Heart left ventricle (tissue), 16 donors: ENCODE measurements around the gene MUL1. TPM values are rescaled to one million over a fixed set of nuclear protein-coding genes. Genes with fewer than 3 reads are reported as not detected.
A peak's percentile ranks its signal among the peaks of the same experiment; 100 is the strongest.

Experiments used
- ATAC-seq, 4 donors: fragments of 200-7000 bp; cut with Tn5 transposase; one replicate each; pipeline ENCODE4 v1.9.1; 2020 to 2022; ENCODE audit warnings: moderate library complexity in 4 of 4, mild to moderate bottlenecking in 3 of 4, moderate number of reproducible peaks in 1 of 4
- DNase-seq, 5 donors: peaks; one replicate each; pipeline ENCODE4 v3.0.0-alpha.2; 2020
- H3K27ac ChIP-seq, 12 donors: fragments of 200-600 bp; sonication (generic) in 4 of 12; one replicate each; pipeline versions ENCODE4 v1.5.0 to v1.8.0; 2016 to 2022; ENCODE audit warnings: mild to moderate bottlenecking in 2 of 12
- H3K27me3 ChIP-seq, 9 donors: fragments of 200-600 bp; sonication (generic) in 2 of 9; one replicate each; pipeline versions ENCODE4 v1.5.1 to v1.8.0; 2016 to 2022; ENCODE audit warnings: mild to moderate bottlenecking in 3 of 9
- H3K36me3 ChIP-seq, 9 donors: fragments of 200-600 bp; sonication (generic) in 2 of 9; one replicate each; pipeline versions ENCODE4 v1.5.0 to v1.8.0; 2018 to 2022; ENCODE audit warnings: mild to moderate bottlenecking in 2 of 9
- H3K4me1 ChIP-seq, 12 donors: fragments of 200-600 bp; sonication (generic) in 4 of 12; one replicate each; pipeline versions ENCODE4 v1.5.0 to v1.8.0; 2016 to 2022; ENCODE audit warnings: mild to moderate bottlenecking in 3 of 12
- H3K4me3 ChIP-seq, 12 donors: fragments of 200-600 bp; sonication (generic) in 4 of 12; one replicate each; pipeline versions ENCODE4 v1.5.0 to v1.8.0; 2017 to 2022; ENCODE audit warnings: mild to moderate bottlenecking in 9 of 12, moderate library complexity in 4 of 12
- H3K9me3 ChIP-seq, 12 donors: fragments of 200-600 bp; sonication (generic) in 4 of 12; one replicate each; pipeline versions ENCODE4 v1.5.0 to v1.8.0; 2016 to 2022; ENCODE audit warnings: mild to moderate bottlenecking in 1 of 12
- POLR2A ChIP-seq, 2 donors: fragments of 450-650 bp; IDR thresholded peaks; one replicate each; pipeline ENCODE4 v1.6.1; 2017; ENCODE audit warnings: antibody characterized with exemption in 2 of 2, mild to moderate bottlenecking in 2 of 2, moderate library complexity in 2 of 2
- WGBS, 4 donors: extraction: QIAGEN DNeasy Blood & Tissue Kit in 2 of 4; methylation state at CpG; one replicate each; pipeline versions ENCODE4 v1.1.5 to v1.1.7; 2013 to 2018; 5-methylcytosine and 5-hydroxymethylcytosine counted together
- intact Hi-C, 10 donors: fragments of 100-400 bp; cut with DNase I; formaldehyde crosslinking; loops; one replicate each; pipeline versions ENCODE4 v1.11.1 to v1.14.2; 2022
- polyA plus RNA-seq, 2 donors: library from polyadenylated mRNA; stranded (reverse); fragments of 200-250 nt; gene quantifications; one replicate each; pipeline ENCODE4 v1.2.3, GENCODE V29; 2013
- total RNA-seq, 9 donors: library from RNA; depleted of rRNA in 2 of 9; stranded (reverse); fragments of >200 nt in 2 of 9; fragmentation: NEBNext Ultra II Directional in 3 of 9; extraction: Animal tissue kit (Norgen Biotek cat#: 25700) in 3 of 9; gene quantifications; one replicate each; pipeline versions ENCODE4 v1.1.0 to v1.2.4, GENCODE V29; 2016 to 2023
- TF ChIP-seq, protein P1 (sequence below), 12 donors: fragments of 200-600 bp; sonication (generic) in 4 of 12; IDR thresholded peaks; one replicate each; pipeline versions ENCODE4 v1.5.0 to v1.8.0; 2018 to 2022; ENCODE audit warnings: antibody characterized with exemption in 12 of 12, mild to moderate bottlenecking in 5 of 12
- donor health status: ischemic (EF 13 %, LVEDD 7.1; RV severe dilation, severe dysfunction).
- donor health status: healthy with polysubstance abuse.
- donor health status: DM: no; HTN: yes; CAD: no.
- donor health status: DM: no; HTN: no; CAD: no.
- donor health status: ischemic (EF 25% LVEDD 6.9; RV normal size, moderate dysfunction).
- donor health status: ischemic (EF 25% LVEDD 5.7; RV mildly dilated, moderate dysfunction).
- donor health status: healthy.
- donor health status: DM: yes; HTN: yes; CAD: no.
- donor health status: ischemic (EF 35%, LVEDD 5.7; RV mildly dilated, moderate dysfunction).
- donor health status: nonischemic (EF 11% LVEDD 7.7; RV severe dilation, severe dysfunction).
- donor health status: DM: yes; HTN: yes; CAD: no.
- donor health status: PGD.
- donor health status: ischemic (EF 29% LVEDD 5.4; RV normal size, mild dysfunction).
- donor health status: nonischemic (EF 23%, LVEDD 6.1; RV moderate dilation, normal function).

The MUL1 gene
- total and polyA plus RNA-seq, 11 donors: 12.4 to 57.3 (median 41.2) TPM

GRCh38 chr1:20496241-20496661, 11.7 kb downstream of the MUL1 start:
- ATAC-seq (no peak), DNase-seq (no peak)
- no peak for TF ChIP-seq POLR2A (IDR thresholded peaks at IDR 0.05)
- TF ChIP-seq, protein P1, sequence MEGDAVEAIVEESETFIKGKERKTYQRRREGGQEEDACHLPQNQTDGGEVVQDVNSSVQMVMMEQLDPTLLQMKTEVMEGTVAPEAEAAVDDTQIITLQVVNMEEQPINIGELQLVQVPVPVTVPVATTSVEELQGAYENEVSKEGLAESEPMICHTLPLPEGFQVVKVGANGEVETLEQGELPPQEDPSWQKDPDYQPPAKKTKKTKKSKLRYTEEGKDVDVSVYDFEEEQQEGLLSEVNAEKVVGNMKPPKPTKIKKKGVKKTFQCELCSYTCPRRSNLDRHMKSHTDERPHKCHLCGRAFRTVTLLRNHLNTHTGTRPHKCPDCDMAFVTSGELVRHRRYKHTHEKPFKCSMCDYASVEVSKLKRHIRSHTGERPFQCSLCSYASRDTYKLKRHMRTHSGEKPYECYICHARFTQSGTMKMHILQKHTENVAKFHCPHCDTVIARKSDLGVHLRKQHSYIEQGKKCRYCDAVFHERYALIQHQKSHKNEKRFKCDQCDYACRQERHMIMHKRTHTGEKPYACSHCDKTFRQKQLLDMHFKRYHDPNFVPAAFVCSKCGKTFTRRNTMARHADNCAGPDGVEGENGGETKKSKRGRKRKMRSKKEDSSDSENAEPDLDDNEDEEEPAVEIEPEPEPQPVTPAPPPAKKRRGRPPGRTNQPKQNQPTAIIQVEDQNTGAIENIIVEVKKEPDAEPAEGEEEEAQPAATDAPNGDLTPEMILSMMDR (IDR thresholded peaks at IDR 0.05): no peak
- H3K4me1 ChIP-seq: peaks cover 0 to 24% (median 14%) of the 10 kb centered on the region in 12 donors
- no peak overlapping the region for H3K4me3 ChIP-seq
- H3K9me3 ChIP-seq: no peaks in the 10 kb centered on the region
- WGBS, 4 donors: 83 to 85% (median 84%) methylated on average over 8 of the region's 8 CpGs
- no peaks in the 10 kb centered on the region for H3K27me3 ChIP-seq
- H3K36me3 ChIP-seq: peaks cover 0 to 40% (median 35%) of the 10 kb centered on the region in 9 donors
- intact Hi-C loops: loop anchor here in 4 of 10 donors (10.0 kb wide), 3 partner anchors 391 to 581 kb away; no protein-coding TSS in a partner anchor
- H3K27ac ChIP-seq: no peak overlapping the region

- H3K27ac ChIP-seq: no peak overlapping the region
- H3K4me3 ChIP-seq: no peak overlapping the region
- H3K27me3 ChIP-seq: no peaks in the 10 kb centered on the region
- TF ChIP-seq, protein P1 (IDR thresholded peaks at IDR 0.05): no peak
- TF ChIP-seq POLR2A (IDR thresholded peaks at IDR 0.05): no peak
- ATAC-seq: no peak
- 91 to 100% (median 99%) methylated on average over 1 of the region's 1 CpG for WGBS, 4 donors
- intact Hi-C loops: loop anchor here in 5 of 10 donors (2.0 to 10.0 kb wide), 6 partner anchors 281 to 581 kb away; no protein-coding TSS in a partner anchor
- DNase-seq: no peak
- peaks cover 0 to 34% (median 29%) of the 10 kb centered on the region in 9 donors for H3K36me3 ChIP-seq
- H3K4me1 ChIP-seq: peaks cover 0 to 24% (median 14%) of the 10 kb centered on the region in 12 donors
- H3K9me3 ChIP-seq: no peaks in the 10 kb centered on the region
Measured at GRCh38 chr1:20495661-20496060, 12.3 kb downstream of the MUL1 start.

DNA sequence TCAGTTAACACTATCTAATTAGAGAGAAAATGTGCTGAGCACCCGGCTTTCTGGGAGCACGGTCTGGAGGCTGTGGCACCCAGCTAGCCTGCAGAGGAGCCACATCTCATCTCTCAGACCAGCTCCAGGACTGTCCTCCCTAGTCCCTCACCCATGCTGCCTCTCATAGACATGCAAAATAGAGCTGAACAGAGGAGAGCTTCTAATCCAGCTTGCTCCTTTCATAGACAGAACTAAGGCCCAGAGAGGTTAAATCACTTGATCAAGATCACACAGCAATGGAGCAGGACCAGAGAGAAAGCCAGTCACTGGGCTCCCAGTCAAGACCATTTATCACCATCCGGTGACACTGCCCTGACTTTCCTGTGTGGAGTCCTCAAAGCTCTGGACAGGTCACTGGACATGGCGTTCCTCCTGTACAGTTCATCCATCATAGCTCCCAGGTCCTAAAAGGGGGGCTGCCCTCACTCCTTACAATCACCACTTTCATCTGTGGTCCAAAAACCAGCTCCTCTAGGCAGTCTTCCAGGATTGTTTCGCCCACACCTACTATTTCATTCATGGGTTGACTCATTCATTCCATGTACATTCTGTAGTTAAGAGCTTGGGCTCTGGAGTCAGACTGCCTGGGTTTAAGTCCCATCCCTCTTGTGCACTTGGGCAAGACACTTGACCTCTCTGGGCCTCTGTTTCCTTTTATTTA, 13.2 kb downstream of the MUL1 start:
- ATAC-seq (peak in 1 of 4 donors; percentile 2), DNase-seq (no peak)
- peaks cover 0 to 25% (median 20%) of the 10 kb centered on the region in 9 donors for H3K36me3 ChIP-seq

More for the DNA sequence above, 13.2 kb downstream of the MUL1 start:
- Histone ChIP-seq H3K27ac (peak overlapping the region in 1 of 12 donors; percentile 38), H3K27me3 (peaks cover 0 to 3% (median 0%) of the 10 kb centered on the region in 9 donors), H3K4me1 (peaks cover 0 to 24% (median 14%) of the 10 kb centered on the region in 12 donors), H3K9me3 (no peaks in the 10 kb centered on the region), H3K4me3 (no peak overlapping the region)
- TF ChIP-seq, protein P1 (IDR thresholded peaks at IDR 0.05): no peak
- TF ChIP-seq POLR2A (IDR thresholded peaks at IDR 0.05): no peak
- intact Hi-C loops: loop anchor here (2.0 to 10.0 kb wide), 12 partner anchors 117 to 580 kb away; no protein-coding TSS in a partner anchor
- WGBS, 4 donors: 59 to 63% (median 59%) methylated on average over 5 of the region's 5 CpGs
